ENCODE measurements around the gene APBB1IP.

GRCh38 chr10:26557641-26558014 lies 119.5 kb downstream of the APBB1IP start:
- TF ChIP-seq, protein P1, sequence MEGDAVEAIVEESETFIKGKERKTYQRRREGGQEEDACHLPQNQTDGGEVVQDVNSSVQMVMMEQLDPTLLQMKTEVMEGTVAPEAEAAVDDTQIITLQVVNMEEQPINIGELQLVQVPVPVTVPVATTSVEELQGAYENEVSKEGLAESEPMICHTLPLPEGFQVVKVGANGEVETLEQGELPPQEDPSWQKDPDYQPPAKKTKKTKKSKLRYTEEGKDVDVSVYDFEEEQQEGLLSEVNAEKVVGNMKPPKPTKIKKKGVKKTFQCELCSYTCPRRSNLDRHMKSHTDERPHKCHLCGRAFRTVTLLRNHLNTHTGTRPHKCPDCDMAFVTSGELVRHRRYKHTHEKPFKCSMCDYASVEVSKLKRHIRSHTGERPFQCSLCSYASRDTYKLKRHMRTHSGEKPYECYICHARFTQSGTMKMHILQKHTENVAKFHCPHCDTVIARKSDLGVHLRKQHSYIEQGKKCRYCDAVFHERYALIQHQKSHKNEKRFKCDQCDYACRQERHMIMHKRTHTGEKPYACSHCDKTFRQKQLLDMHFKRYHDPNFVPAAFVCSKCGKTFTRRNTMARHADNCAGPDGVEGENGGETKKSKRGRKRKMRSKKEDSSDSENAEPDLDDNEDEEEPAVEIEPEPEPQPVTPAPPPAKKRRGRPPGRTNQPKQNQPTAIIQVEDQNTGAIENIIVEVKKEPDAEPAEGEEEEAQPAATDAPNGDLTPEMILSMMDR (conservative IDR thresholded peaks at IDR 0.05; ENCODE audit: low read length), result no peak
- TF ChIP-seq EZH2phosphoT487 (IDR thresholded peaks at IDR 0.05; ENCODE audit: borderline replicate concordance), result no peak

Data from Loucy (cell line).